GM12891 (cell line): ENCODE measurements around the gene BDP1.

Experiments used
- PAX5 ChIP-seq: IDR thresholded peaks from 2 replicates; pipeline ENCODE4 v1.6.1; 2011; ENCODE audit warnings: low read length, moderate library complexity, mild to moderate bottlenecking; ENCODE audit not compliant: insufficient read depth, severe bottlenecking
- POLR2A ChIP-seq: IDR thresholded peaks from 2 replicates; pipeline ENCODE4 v1.6.1; 2011; ENCODE audit warnings: low read depth, low read length, control low read depth
- POLR2AphosphoS5 ChIP-seq: IDR thresholded peaks from 2 replicates; pipeline ENCODE4 v1.6.1; 2011; ENCODE audit warnings: low read depth, low read length, control low read depth
- TAF1 ChIP-seq: IDR thresholded peaks from 2 replicates; pipeline ENCODE4 v1.6.1; 2011; ENCODE audit warnings: low read depth, low read length, control low read depth

GRCh38 chr5:71582945-71583584 is 127.6 kb downstream of the BDP1 start:
- no peak for TF ChIP-seq POLR2AphosphoS5
- no peak for TF ChIP-seq POLR2A
- no peak for TF ChIP-seq TAF1
- no peak for TF ChIP-seq PAX5
